Hepatocyte (in vitro differentiated cells): ENCODE data around the gene SPON1.

Experiments
- CTCF ChIP-seq: fragments of 200-600 bp; sonication (generic); IDR thresholded peaks from 2 replicates; pipeline ENCODE4 v1.5.1; 2016; ENCODE audit warnings: antibody characterized with exemption, mild to moderate bottlenecking; ENCODE audit not compliant: poor library complexity
- EZH2 ChIP-seq: fragments of 200-600 bp; sonication (generic); IDR thresholded peaks from 2 replicates; pipeline ENCODE4 v1.6.1; 2016; ENCODE audit warnings: antibody characterized with exemption, mild to moderate bottlenecking, borderline replicate concordance
- EZH2phosphoT487 ChIP-seq: fragments of 200-600 bp; sonication (generic); IDR thresholded peaks from one replicate; pipeline ENCODE4 v1.6.1; 2018; ENCODE audit warnings: antibody characterized with exemption, mild to moderate bottlenecking, low read depth, moderate library complexity; ENCODE audit not compliant: unreplicated experiment, severe bottlenecking

DNA sequence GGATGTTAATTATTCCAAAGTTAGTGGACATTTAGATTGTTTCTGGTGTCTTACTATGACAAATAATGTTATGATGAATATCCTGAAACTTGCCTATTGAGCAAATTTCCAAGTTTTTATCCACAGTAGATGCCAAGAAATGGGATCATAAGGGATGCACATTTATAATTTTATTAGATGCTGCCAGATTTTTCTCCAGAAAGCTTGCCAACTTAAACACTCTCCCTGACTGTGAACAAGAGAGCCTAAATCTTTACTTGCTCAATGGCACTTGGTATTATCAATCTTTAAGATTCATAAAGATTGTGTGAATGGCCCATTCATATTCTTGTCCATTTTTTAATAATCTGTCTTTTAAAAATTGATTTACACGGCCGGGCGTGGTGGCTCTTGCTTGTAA lies 82.4 kb downstream of the SPON1 start:
- TF ChIP-seq CTCF (no peak), EZH2phosphoT487 (no peak), EZH2 (no peak)
